Caco-2 (cell line): ENCODE measurements around the gene TNNI3. TPM values are rescaled to one million over a fixed set of nuclear protein-coding genes. Genes with fewer than 3 reads are reported as not detected.
"Not testable (repeated sequence)": the region's sequence is repeated elsewhere in the genome, so short reads cannot be mapped to it uniquely, and the experiment has no call there.

Source experiments
- BruUV-seq: library from RNA; stranded (reverse); fragments of 400-500 nt; replicated peaks from 2 replicates; lab custom pipeline; 2021; lab: Mats Ljungman, UMichigan
- CTCF ChIA-PET: fragments of 300-600 bp; sonication (Branson Sonifier 250); formaldehyde crosslinking; loops from one replicate; lab custom pipeline; 2022; ENCODE audit warnings: antibody characterized with exemption; lab: Charles Lee
- POLR2A ChIA-PET: fragments of 300-600 bp; sonication (Branson Sonifier 250); formaldehyde crosslinking; loops from one replicate; lab custom pipeline; 2022; ENCODE audit warnings: antibody characterized with exemption; lab: Charles Lee
- DNase-seq, 2 experiments: peaks; one replicate each; pipeline versions ENCODE4 v3.0.0 to v3.0.0-alpha.2; 2020 to 2022
- H3K27me3 ChIP-seq: replicated peaks from 2 replicates; pipeline ENCODE4 v1.6.0; 2011; ENCODE audit warnings: low read length; ENCODE audit not compliant: control insufficient read depth, insufficient read depth
- H3K36me3 ChIP-seq: 2 replicates; pipeline ENCODE4 v1.5.1; 2011; ENCODE audit warnings: low read length; ENCODE audit not compliant: control insufficient read depth, insufficient read depth
- H3K4me1 ChIP-seq: fragments of 250-450 bp; sonication (Bioruptor Pico); 2 replicates; pipeline ENCODE4 v1.5.1; 2020; ENCODE audit warnings: mild to moderate bottlenecking
- H3K4me3 ChIP-seq: 2 replicates; pipeline ENCODE4 v1.5.1; 2011; ENCODE audit warnings: low read depth, mild to moderate bottlenecking, control low read depth, low read length
- H3K9me3 ChIP-seq: fragments of 250-450 bp; sonication (Bioruptor Pico); 2 replicates; pipeline ENCODE4 v1.5.1; 2020; ENCODE audit warnings: mild to moderate bottlenecking, moderate library complexity
- H3K27ac Mint-ChIP-seq: one replicate; pipeline ENCODE4 v1.8.0; 2022; ENCODE audit warnings: mixed read lengths; ENCODE audit not compliant: unreplicated experiment
- H3K27me3 Mint-ChIP-seq: one replicate; pipeline ENCODE4 v1.8.0; 2022; ENCODE audit warnings: mixed read lengths; ENCODE audit not compliant: insufficient read depth, unreplicated experiment
- H3K36me3 Mint-ChIP-seq: one replicate; pipeline ENCODE4 v1.8.0; 2022; ENCODE audit warnings: mild to moderate bottlenecking, mixed read lengths; ENCODE audit not compliant: insufficient read depth, unreplicated experiment
- H3K4me1 Mint-ChIP-seq: one replicate; pipeline ENCODE4 v1.8.0; 2022; ENCODE audit warnings: low read depth, mixed read lengths; ENCODE audit not compliant: unreplicated experiment
- H3K4me3 Mint-ChIP-seq: one replicate; pipeline ENCODE4 v1.8.0; 2022; ENCODE audit warnings: mild to moderate bottlenecking, moderate library complexity, mixed read lengths; ENCODE audit not compliant: unreplicated experiment
- H3K9me3 Mint-ChIP-seq: one replicate; pipeline ENCODE4 v1.8.0; 2022; ENCODE audit warnings: mixed read lengths; ENCODE audit not compliant: unreplicated experiment
- intact Hi-C: fragments of 100-400 bp; cut with micrococcal nuclease; formaldehyde crosslinking; loops from one replicate; pipeline ENCODE4 v1.10.0; 2022; ENCODE audit not compliant: unreplicated experiment
- total RNA-seq: library from RNA; stranded (reverse); gene quantifications from 2 replicates; pipeline ENCODE4 v1.2.3, GENCODE V29; 2022
- TF ChIP-seq, protein P1 (sequence below), 2 experiments: fragments of 200-600 bp in 1 of 2; IDR thresholded peaks; 1 replicate in 1 of 2; 2 replicates in 1 of 2; pipeline versions ENCODE4 v1.5.1 to v1.8.0; 2011 to 2022; ENCODE audit warnings: antibody characterized with exemption in 1 of 2, control low read depth in 1 of 2, inconsistent platforms in 1 of 2, low read depth in 1 of 2, low read length in 1 of 2, mild to moderate bottlenecking in 1 of 2, moderate library complexity in 1 of 2; ENCODE audit not compliant: insufficient read depth in 1 of 2, severe bottlenecking in 1 of 2, unreplicated experiment in 1 of 2

TNNI3 gene
- total RNA-seq, 1 experiment from 2014 or later = 2.9 TPM

DNA sequence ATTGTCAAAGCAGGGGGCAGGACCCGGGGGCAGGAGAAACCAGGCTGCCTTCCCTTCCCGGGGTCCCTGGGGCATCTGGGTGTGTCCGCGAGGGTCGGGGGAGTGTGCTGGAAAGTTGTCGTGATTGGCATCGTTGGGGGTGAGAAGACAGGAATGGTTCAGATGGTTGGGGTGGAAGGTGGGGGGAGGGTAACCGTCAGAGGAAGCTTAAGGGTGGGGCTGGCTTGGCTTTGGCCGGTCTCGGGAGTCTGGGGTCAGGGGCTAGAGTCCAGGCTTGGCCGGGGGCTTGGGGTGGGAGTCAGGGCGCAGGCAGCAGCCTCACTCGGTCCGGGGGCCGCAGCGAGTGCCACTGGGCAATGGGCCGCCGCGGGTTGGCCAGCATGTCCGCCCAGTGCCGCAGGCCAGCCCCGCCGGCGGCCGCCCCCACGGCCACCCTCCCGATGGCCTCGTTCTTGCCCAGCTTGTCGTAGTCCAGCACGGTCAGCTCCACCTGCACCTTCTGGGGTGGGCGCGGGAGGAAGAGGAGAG is 15.7 kb upstream of the TNNI3 start:
- Histone ChIP-seq H3K4me1 (no peaks in the 10 kb centered on the region), H3K4me3 (peak overlapping the region; percentile 37), H3K9me3 (no peaks in the 10 kb centered on the region), H3K36me3 (no peaks in the 10 kb centered on the region), H3K27me3 (no peaks in the 10 kb centered on the region)
- Mint-ChIP-seq H3K36me3 (no peaks in the 10 kb centered on the region), H3K4me3 (peak overlapping the region; percentile 76), H3K27ac (no peak overlapping the region), H3K27me3 (peaks cover 31% of the 10 kb centered on the region), H3K9me3 (no peaks in the 10 kb centered on the region), H3K4me1 (peaks cover 8% of the 10 kb centered on the region)
- TF ChIP-seq, protein P1, sequence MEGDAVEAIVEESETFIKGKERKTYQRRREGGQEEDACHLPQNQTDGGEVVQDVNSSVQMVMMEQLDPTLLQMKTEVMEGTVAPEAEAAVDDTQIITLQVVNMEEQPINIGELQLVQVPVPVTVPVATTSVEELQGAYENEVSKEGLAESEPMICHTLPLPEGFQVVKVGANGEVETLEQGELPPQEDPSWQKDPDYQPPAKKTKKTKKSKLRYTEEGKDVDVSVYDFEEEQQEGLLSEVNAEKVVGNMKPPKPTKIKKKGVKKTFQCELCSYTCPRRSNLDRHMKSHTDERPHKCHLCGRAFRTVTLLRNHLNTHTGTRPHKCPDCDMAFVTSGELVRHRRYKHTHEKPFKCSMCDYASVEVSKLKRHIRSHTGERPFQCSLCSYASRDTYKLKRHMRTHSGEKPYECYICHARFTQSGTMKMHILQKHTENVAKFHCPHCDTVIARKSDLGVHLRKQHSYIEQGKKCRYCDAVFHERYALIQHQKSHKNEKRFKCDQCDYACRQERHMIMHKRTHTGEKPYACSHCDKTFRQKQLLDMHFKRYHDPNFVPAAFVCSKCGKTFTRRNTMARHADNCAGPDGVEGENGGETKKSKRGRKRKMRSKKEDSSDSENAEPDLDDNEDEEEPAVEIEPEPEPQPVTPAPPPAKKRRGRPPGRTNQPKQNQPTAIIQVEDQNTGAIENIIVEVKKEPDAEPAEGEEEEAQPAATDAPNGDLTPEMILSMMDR (IDR thresholded peaks at IDR 0.05; ENCODE audit: insufficient read depth in 1 of 2, low read depth in 1 of 2, low read length in 1 of 2, severe bottlenecking in 1 of 2, unreplicated experiment in 1 of 2) = no peak
- CTCF ChIA-PET = interaction anchor here (0.6 kb wide), 1 partner anchor 288 kb away, joined by 5 read pairs; the partner anchor contains the start of gene ISOC2
- POLR2A ChIA-PET = no interaction called here
- intact Hi-C loops = loop anchor here (5.0 kb wide), 1 partner anchor 34 kb away; the partner anchor contains the start of gene PTPRH
- DNase-seq = no peak
- no TSS peak for BruUV-seq

- no peak for DNase-seq
- Histone ChIP-seq H3K4me1 (no peaks in the 10 kb centered on the region), H3K27me3 (no peaks in the 10 kb centered on the region), H3K36me3 (no peaks in the 10 kb centered on the region), H3K9me3 (no peaks in the 10 kb centered on the region), H3K4me3 (no peak overlapping the region)
- POLR2A ChIA-PET = no interaction called here
- Mint-ChIP-seq H3K4me1 (peaks cover 8% of the 10 kb centered on the region), H3K27ac (no peak overlapping the region), H3K36me3 (no peaks in the 10 kb centered on the region), H3K4me3 (peak overlapping the region; percentile 76), H3K27me3 (peaks cover 29% of the 10 kb centered on the region), H3K9me3 (no peaks in the 10 kb centered on the region)
- no TSS peak for BruUV-seq
- intact Hi-C loops = loop anchor here (5.0 kb wide), 1 partner anchor 35 kb away; the partner anchor contains the start of gene PTPRH
- CTCF ChIA-PET = no interaction called here
- TF ChIP-seq, protein P1 (IDR thresholded peaks at IDR 0.05; ENCODE audit: insufficient read depth in 1 of 2, low read depth in 1 of 2, low read length in 1 of 2, severe bottlenecking in 1 of 2, unreplicated experiment in 1 of 2) = no peak
These were observed 15.2 kb upstream of the TNNI3 start for GRCh38 chr19:55172741-55173140.

DNA sequence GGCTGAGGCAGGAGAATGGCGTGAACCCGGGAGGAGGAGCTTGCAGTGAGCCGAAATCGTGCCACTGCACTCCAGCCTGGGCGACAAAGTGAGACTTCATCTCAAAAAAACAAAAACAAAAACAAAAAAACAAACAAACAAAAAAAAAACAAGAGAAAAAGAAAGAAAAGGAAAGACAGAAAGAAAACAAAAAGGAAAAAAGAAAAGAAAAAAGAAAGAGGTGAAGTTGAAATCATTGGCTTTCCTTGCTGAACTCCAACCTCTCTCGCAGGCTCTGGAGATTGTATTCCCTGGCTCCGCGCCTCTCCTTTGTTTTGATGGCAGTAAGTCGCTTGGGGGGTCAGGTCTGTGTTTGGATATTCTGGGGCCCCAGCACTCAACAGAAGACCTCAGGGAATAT is 14.8 kb upstream of the TNNI3 start:
- not testable (repeated sequence) for H3K27ac Mint-ChIP-seq, BruUV-seq
- intact Hi-C loops = loop anchor here (5.0 kb wide), 1 partner anchor 35 kb away; the partner anchor contains the start of gene PTPRH

More for the DNA sequence above, 14.8 kb upstream of the TNNI3 start:
- Mint-ChIP-seq H3K4me3 (peak overlapping the region; percentile 76), H3K27me3 (peaks cover 29% of the 10 kb centered on the region)
- POLR2A ChIA-PET, DNase-seq, H3K9me3 Mint-ChIP-seq, H3K4me1 ChIP-seq, H3K36me3 Mint-ChIP-seq, H3K4me1 Mint-ChIP-seq, H3K36me3 ChIP-seq, H3K9me3 ChIP-seq, H3K4me3 ChIP-seq, H3K27me3 ChIP-seq: not testable (repeated sequence)
- CTCF ChIA-PET = interaction anchor here (1.3 kb wide), 1 partner anchor 12 kb away, joined by 3 read pairs; no protein-coding TSS in a partner anchor
